KOPT-K1 (cell line): ENCODE results near the gene P2RX1.

Experiments
- H3K27ac ChIP-seq: fragments of 200-600 bp; sonication (generic); 2 replicates; pipeline ENCODE4 v1.5.1; 2016; ENCODE audit warnings: antibody characterized with exemption, mild to moderate bottlenecking, low read depth, low read length; ENCODE audit not compliant: poor library complexity, severe bottlenecking
- H3K36me3 ChIP-seq: fragments of 200-600 bp; sonication (generic); 2 replicates; pipeline ENCODE4 v1.5.1; 2017; ENCODE audit warnings: antibody characterized with exemption, mild to moderate bottlenecking, low read length, moderate library complexity; ENCODE audit not compliant: insufficient read depth
- H3K9me3 ChIP-seq: fragments of 200-600 bp; sonication (generic); 2 replicates; pipeline ENCODE4 v1.5.1; 2017; ENCODE audit warnings: antibody characterized with exemption, low read length, mild to moderate bottlenecking; ENCODE audit not compliant: insufficient read depth, poor library complexity, severe bottlenecking

The P2RX1 gene

DNA sequence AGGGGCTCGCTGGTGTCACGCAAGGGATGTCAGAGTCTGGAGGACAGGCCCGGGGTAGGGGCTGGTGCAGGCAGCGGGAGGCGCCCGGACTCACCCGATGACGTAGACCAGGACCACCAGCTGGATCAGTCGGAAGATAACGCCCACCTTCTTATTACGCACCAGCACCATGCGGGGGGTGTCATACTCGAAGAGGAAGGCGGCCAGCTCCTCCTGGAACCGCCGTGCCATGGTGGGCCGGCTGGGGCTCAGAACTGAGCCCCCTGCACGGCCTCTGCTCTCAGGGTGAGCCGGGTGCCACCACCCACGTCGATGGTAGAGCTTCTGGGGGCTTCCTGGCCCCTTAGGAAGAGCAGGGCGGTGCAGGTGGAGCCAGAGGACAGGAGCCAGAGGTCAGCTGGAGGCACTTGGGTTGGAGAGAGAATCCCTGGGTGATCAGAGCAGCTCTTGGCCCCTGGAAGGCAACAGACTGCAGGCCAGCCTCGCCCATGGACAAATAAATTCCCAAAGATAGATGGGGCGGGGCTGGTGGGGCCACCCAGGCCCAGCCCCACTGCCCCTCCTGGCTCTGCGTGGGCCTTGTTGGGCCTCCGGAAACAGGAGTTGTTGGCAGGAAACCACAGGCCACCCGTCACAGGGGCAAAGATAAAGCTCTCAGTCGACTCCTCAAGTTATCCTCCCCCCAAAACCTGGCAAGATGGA lies at the start of gene P2RX1:
TSS of gene P2RX1 (minus strand) at position 471 of the 702 bp plus-strand sequence. CDS start at position 231, 240 bp downstream.
- Histone ChIP-seq H3K36me3 (no peaks in the 10 kb centered on the region), H3K9me3 (no peaks in the 10 kb centered on the region), H3K27ac (peak within 1 kb of the TSS; percentile 96)

DNA sequence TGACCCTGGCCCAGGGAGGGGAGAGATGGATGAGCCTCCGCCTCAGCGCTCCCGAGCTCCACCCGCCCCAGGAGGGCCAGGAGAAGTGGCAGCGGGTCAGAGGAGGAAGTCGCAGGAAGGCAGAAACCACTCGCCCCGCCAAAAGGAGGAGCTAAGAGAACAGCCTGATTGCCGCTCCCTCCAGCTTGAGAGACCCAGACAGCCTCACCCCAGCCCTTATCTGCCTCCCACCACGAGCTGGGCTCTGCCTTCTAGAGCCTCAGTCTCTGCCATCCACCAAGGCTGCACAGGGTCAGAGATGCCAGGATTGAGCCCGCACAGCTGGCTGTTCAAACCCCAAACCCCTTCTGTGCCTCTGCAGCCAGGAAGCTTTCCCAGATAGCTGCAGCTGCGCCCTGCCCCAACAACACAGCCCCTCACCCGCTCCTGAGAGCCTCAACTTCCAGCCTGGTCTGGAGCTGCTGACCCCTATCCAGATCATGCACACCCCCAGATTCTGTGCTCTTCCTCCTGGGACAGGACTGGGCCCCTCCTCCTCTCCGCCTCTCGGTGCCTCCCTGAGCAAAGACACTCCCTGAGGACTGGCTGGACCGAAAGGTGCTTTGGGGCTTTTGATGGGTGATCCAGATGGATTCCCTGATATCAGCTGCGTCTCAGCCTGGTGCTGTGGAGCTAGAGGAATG lies 49.0 kb upstream of the P2RX1 start:
- Histone ChIP-seq H3K9me3 (no peaks in the 10 kb centered on the region), H3K27ac (peak overlapping the region; percentile 94), H3K36me3 (peaks cover 10% of the 10 kb centered on the region)

DNA sequence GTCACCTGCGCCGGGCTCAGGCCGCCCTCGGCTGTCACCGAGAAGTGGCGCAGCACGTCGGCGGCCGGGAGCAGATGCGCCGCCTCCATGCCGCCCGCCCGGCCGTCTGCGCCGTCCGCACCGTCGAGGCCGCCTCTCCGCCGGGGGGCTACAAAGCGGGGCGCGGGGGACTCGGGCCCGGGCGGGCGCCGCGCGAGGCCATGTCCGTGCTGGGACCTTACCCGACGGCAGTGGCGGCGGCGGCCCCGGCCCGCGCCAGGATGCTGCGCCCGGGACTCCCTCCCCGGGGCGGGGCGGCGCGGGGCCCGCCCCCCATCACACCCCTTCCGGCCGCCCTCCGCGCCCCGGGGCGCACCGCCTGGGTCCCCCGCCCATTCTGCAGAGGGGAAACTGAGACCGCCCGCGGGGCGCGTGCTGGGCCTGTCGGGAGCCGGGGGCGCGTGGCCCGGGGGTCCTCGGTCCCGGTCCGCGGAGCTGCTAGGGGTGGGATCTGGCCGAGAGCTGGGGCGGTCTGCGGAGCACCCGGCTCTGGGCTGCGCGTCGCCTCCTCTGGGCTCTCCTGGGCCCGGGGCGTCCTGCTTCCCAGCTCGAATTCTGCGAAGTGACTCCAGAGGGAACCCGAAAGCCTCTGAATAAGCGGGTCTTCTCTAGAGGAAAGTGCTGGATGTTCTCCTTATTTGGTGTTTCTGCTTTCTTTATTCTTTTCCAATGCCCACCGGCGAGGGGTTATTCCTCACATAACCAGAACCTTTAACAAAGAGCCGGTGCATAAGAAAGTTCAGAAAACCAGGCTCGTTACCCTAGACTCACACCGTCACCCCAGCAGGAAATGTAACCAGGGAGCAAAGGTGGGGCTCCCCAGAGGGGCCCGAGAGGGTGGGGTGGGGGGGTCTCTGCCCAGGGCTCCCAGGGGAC lies 48.2 kb upstream of the P2RX1 start, which contains the start of gene ATP2A3:
TSS of gene ATP2A3 (minus strand) at position 235 of the 915 bp plus-strand sequence. CDS start at position 89, 146 bp downstream.
- H3K9me3 ChIP-seq: no peaks in the 10 kb centered on the region
- H3K27ac ChIP-seq: peak within 1 kb of the TSS; percentile 94
- H3K36me3 ChIP-seq: peaks cover 18% of the 10 kb centered on the region

DNA sequence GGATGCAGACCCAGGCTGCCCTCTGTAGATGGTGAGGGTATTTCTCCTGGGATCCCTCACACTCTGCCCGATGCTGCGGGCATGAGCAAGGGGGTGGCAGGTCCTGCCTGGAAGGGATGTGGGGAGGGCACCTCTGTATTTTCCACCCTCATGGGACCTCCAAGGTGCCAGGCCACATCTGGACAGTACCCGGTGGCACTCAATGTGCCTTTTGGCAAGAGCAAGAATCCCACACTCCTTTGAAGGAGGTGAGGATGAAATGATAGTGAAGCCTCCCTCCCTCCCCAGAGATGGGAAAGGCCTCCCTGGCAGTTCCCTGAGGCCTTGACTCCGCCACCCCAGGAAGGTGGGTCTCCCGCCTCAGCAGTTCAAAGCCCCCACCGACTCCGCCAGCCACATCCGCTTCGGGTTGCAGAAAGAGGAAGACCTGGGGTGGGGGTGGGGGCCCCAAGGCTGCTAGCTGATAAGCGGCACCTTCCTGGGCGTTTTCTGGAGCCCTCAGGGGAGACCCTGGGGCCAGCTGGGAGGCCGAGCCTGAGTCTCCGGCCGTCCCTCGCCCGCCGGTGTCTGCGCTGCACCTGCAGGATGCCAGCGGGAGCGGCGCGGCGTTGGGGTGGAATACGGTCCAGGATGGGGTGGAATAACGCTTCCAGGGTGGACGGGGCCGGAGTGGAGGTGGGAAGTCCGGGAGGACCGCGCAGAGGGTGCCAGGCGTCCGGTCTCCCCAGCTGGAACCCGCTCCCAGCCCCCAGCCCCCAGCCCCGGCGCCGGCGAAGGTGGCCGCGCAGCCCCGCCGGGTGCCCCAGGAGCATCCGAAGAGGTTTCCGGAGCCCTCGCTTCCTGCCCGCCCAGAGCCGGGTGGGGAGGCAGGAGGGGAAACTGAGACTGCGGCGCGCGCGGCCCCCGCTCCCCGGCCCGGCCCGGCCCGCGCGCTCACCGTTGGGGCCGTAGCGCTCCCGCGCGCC lies 47.3 kb upstream of the P2RX1 start:
- peaks cover 23% of the 10 kb centered on the region for H3K36me3 ChIP-seq
- no peaks in the 10 kb centered on the region for H3K9me3 ChIP-seq
- H3K27ac ChIP-seq: peak overlapping the region; percentile 94

GRCh38 chr17:3962965-3963236 lies 46.6 kb upstream of the P2RX1 start:
- Histone ChIP-seq H3K27ac (peak overlapping the region; percentile 94), H3K36me3 (peaks cover 29% of the 10 kb centered on the region), H3K9me3 (no peaks in the 10 kb centered on the region)

GRCh38 chr17:3962217-3962964 lies 46.1 kb upstream of the P2RX1 start:
- Histone ChIP-seq H3K36me3 (peaks cover 34% of the 10 kb centered on the region), H3K27ac (peak overlapping the region; percentile 94)

DNA sequence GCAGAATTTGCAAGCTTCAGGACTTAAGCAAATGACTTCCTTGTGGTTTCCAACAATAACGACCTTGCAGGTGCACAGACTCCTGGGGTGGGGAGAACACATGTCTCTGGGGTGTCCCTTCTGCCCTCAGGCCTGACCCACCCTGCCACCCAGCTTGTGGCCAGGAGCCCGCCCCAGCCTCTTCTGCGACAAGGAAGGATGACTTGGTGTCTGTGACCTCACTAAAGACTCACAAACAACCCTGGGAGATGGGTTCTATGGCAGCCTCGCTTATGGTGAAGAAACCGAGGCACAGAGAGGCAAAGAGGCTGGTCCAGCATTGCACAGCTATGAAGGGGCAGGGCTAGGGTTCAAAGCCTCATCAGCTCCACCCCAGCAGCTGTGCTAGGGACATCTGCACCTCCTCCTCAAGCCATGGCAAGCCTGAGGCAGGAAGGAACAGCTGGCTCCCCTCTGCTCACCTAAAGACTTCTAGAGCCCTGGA lies 45.3 kb upstream of the P2RX1 start:
- peaks cover 42% of the 10 kb centered on the region for H3K36me3 ChIP-seq
- H3K27ac ChIP-seq: peak overlapping the region; percentile 94
- no peaks in the 10 kb centered on the region for H3K9me3 ChIP-seq

More at GRCh38 chr17:3962217-3962964, 46.1 kb upstream of the P2RX1 start:
- no peaks in the 10 kb centered on the region for H3K9me3 ChIP-seq

DNA sequence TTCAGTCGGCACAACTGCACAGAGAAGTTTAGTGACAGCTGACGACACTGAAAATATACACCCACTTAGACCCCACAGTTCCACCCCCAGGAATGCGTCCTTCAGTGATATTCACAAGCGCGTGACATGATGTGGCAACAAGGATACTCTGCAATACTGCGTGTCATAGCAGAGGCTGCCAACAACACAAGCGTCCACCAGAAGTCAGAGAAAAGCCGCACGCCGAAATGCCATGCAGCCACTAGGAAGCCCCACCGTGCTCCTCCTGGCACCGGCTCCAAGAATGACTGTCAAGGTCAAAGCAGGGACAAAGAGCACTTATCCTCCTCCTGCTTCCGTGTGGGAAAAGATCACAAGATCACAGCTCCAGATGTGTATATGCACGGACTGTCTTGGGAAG lies 44.5 kb upstream of the P2RX1 start:
- Histone ChIP-seq H3K27ac (peak overlapping the region; percentile 94), H3K36me3 (peaks cover 50% of the 10 kb centered on the region)

DNA sequence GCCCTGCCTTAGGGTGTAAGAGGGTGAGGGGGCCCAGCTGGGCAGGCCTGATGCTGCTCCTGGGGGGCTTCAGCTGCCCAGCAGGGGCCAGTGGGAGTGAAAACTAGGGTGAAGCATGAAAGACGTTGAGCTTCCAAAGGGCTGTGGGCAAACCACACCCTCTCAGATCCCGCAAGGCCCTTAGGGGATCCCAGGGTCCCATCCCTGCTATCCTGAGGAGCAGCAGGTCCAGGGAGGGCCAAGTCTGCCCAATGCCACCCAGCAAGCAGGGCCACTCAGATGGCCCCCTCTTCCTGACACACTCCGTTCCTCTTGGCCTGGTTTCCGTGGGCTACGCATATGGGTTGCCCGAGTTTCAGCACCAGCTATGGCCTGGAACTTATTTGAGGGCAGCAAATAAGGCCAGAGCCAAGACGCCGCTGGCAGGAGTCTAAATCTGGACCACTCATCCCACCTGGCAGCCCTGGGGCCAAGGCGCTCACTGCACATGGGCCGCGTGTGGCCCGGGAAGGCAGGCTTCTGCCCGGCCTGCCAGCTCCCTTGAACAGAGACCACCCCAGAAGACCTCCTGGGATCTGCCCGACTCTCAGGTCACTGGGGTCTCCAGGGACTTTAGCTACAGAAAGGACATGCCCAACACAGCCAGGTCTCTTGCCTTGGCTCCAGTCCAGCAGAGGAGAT lies 43.8 kb upstream of the P2RX1 start:
- H3K36me3 ChIP-seq: peaks cover 56% of the 10 kb centered on the region
- H3K27ac ChIP-seq: peak overlapping the region; percentile 94
- H3K9me3 ChIP-seq: no peaks in the 10 kb centered on the region

More for the DNA sequence above, 44.5 kb upstream of the P2RX1 start:
- H3K9me3 ChIP-seq: no peaks in the 10 kb centered on the region

GRCh38 chr17:3959295-3959899 lies 43.1 kb upstream of the P2RX1 start:
- Histone ChIP-seq H3K27ac (peak overlapping the region; percentile 94), H3K9me3 (no peaks in the 10 kb centered on the region), H3K36me3 (peaks cover 61% of the 10 kb centered on the region)

- H3K9me3 ChIP-seq: no peaks in the 10 kb centered on the region
- peaks cover 75% of the 10 kb centered on the region for H3K36me3 ChIP-seq
- peak overlapping the region; percentile 15 for H3K27ac ChIP-seq
Measured at GRCh38 chr17:3957735-3958599, 41.7 kb upstream of the P2RX1 start.

DNA sequence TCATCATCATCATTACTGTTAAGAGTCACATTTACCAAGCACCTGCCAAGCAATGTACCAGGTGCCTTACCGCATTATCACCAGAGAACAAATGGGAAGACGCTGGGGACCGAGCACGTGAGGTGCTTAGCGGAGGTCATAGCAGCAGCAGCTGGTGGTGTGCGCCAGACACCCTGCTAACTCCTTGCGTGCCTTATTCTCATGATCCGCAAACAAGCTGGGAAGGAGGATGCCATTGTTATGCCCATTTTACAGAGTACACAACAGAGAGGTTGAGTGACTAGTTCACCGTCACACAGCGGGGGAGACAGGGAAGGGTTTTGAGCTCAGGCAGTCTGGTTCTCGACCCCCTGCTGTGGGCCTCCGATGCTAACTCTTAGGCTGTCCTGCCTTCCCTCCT lies 40.7 kb upstream of the P2RX1 start:
- Histone ChIP-seq H3K27ac (peak overlapping the region; percentile 15), H3K9me3 (no peaks in the 10 kb centered on the region), H3K36me3 (peaks cover 84% of the 10 kb centered on the region)
